ENCODE data around the gene CCDC194.

GRCh38 chr19:17347361-17347760 lies 46.6 kb downstream of the CCDC194 start:
- TF ChIP-seq CTCF (conservative IDR thresholded peaks at IDR 0.05 in 1 of 2, IDR thresholded peaks at IDR 0.05 in 1 of 2; ENCODE audit: extremely low read depth in 1 of 2, insufficient read depth in 1 of 2, low read depth in 1 of 2, low read length in 2 of 2), result no peak
- TF ChIP-seq EZH2 (IDR thresholded peaks at IDR 0.05; ENCODE audit: borderline replicate concordance, low read length), result no peak
